Osteoblast (primary cell): Measurements from ENCODE around the gene SNTG2. TPM values are rescaled to one million over a fixed set of nuclear protein-coding genes. Genes with fewer than 3 reads are reported as not detected.

ENCODE experiments used
- DNase-seq: peaks from one replicate; pipeline ENCODE4 v3.0.0; 2011; ENCODE audit warnings: low spot score, mixed read lengths; ENCODE audit not compliant: insufficient read length; ENCODE audit errors: missing footprints
- H2AFZ ChIP-seq: 2 replicates; pipeline ENCODE4 v1.6.0; 2011; ENCODE audit warnings: mild to moderate bottlenecking, low read length
- H3K27ac ChIP-seq: 2 replicates; pipeline ENCODE4 v1.5.1; 2011; ENCODE audit warnings: mild to moderate bottlenecking, low read depth, low read length, moderate library complexity
- H3K27me3 ChIP-seq: 2 replicates; pipeline ENCODE4 v1.6.0; 2012; ENCODE audit warnings: mild to moderate bottlenecking, control low read depth, inconsistent platforms, low read length, moderate library complexity; ENCODE audit not compliant: insufficient read depth
- H3K36me3 ChIP-seq: 2 replicates; pipeline ENCODE4 v1.5.1; 2011; ENCODE audit warnings: mild to moderate bottlenecking, low read length, control low read depth, moderate library complexity; ENCODE audit not compliant: insufficient read depth
- H3K4me1 ChIP-seq: 2 replicates; pipeline ENCODE4 v1.5.1; 2011; ENCODE audit warnings: mild to moderate bottlenecking, low read length, control low read depth, moderate library complexity; ENCODE audit not compliant: insufficient read depth
- H3K4me2 ChIP-seq: 2 replicates; pipeline ENCODE4 v1.6.0; 2011; ENCODE audit warnings: mild to moderate bottlenecking, low read length; ENCODE audit not compliant: insufficient read depth
- H3K4me3 ChIP-seq: fragments of 200-600 bp; sonication (generic); 3 replicates; pipeline ENCODE4 v1.5.1; 2012; ENCODE audit warnings: mild to moderate bottlenecking, low read length, inconsistent platforms; ENCODE audit not compliant: insufficient read depth
- H3K79me2 ChIP-seq: 2 replicates; pipeline ENCODE4 v1.6.0; 2012; ENCODE audit warnings: mild to moderate bottlenecking, low read length, control low read depth, inconsistent platforms; ENCODE audit not compliant: insufficient read depth
- H3K9me3 ChIP-seq: 2 replicates; pipeline ENCODE4 v1.5.1; 2011; ENCODE audit warnings: low read depth, low read length, control low read depth
- H4K20me1 ChIP-seq: 2 replicates; pipeline ENCODE4 v1.6.0; 2012; ENCODE audit warnings: mild to moderate bottlenecking, low read length, control low read depth; ENCODE audit not compliant: insufficient read depth
- total RNA-seq: library from RNA; depleted of rRNA; stranded (reverse); fragments of >200 nt; gene quantifications from 2 replicates; pipeline ENCODE4 v1.2.3, GENCODE V29; 2012
- TF ChIP-seq, protein P1 (sequence below): IDR thresholded peaks from 2 replicates; pipeline ENCODE4 v1.5.1; 2011; ENCODE audit warnings: mild to moderate bottlenecking, low read depth, low read length, moderate library complexity; ENCODE audit errors: extremely low read depth

The SNTG2 gene
- total RNA-seq, 1 donor = 1.4 TPM

DNA sequence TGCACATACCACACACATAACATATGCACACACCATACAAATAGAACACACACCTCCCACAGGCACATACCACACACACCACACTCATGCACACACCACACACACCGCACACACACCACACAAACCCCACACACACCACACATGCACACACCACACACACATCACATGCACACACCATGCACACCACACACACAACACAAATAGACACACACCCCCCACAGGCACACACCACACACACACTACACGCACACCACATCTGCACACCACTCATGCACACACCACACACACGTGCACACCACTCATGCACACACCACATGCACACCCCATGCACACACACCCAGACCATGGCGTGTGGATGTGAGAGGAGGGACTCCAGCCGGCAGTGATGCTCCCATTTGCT lies 300.9 kb downstream of the SNTG2 start:
- TF ChIP-seq, protein P1, sequence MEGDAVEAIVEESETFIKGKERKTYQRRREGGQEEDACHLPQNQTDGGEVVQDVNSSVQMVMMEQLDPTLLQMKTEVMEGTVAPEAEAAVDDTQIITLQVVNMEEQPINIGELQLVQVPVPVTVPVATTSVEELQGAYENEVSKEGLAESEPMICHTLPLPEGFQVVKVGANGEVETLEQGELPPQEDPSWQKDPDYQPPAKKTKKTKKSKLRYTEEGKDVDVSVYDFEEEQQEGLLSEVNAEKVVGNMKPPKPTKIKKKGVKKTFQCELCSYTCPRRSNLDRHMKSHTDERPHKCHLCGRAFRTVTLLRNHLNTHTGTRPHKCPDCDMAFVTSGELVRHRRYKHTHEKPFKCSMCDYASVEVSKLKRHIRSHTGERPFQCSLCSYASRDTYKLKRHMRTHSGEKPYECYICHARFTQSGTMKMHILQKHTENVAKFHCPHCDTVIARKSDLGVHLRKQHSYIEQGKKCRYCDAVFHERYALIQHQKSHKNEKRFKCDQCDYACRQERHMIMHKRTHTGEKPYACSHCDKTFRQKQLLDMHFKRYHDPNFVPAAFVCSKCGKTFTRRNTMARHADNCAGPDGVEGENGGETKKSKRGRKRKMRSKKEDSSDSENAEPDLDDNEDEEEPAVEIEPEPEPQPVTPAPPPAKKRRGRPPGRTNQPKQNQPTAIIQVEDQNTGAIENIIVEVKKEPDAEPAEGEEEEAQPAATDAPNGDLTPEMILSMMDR = no peak
- H3K4me1 ChIP-seq = no peaks in the 10 kb centered on the region
- no peak overlapping the region for H3K4me2 ChIP-seq
- no peak overlapping the region for H2AFZ ChIP-seq
- DNase-seq = no peak
- H4K20me1 ChIP-seq = no peaks in the 10 kb centered on the region
- no peaks in the 10 kb centered on the region for H3K36me3 ChIP-seq
- H3K27ac ChIP-seq = no peak overlapping the region
- H3K27me3 ChIP-seq = no peaks in the 10 kb centered on the region
- H3K9me3 ChIP-seq = no peaks in the 10 kb centered on the region
- H3K79me2 ChIP-seq = no peaks in the 10 kb centered on the region
- no peak overlapping the region for H3K4me3 ChIP-seq

DNA sequence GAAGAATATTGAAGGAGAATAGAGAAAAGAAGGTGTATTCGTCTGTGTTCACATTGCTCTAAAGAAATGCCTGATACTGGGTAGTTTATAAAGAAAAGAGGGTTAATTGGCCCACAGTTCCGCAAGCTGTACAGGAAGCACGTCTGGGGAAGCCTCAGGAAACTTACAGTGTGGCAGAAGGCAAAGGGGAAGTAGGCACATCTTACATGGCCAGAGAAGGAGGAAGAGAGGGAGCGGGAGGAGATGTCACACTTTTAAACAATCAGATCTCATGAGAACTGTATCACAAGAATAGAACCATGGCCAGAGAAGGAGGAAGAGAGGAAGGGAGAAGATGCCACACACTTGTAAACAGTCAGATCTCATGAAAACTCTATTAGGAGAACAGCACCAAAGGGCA lies 303.0 kb downstream of the SNTG2 start:
- Histone ChIP-seq H4K20me1 (no peaks in the 10 kb centered on the region), H3K27me3 (no peaks in the 10 kb centered on the region), H2AFZ (no peak overlapping the region), H3K9me3 (no peaks in the 10 kb centered on the region), H3K4me3 (no peak overlapping the region), H3K4me2 (no peak overlapping the region), H3K36me3 (no peaks in the 10 kb centered on the region), H3K79me2 (no peaks in the 10 kb centered on the region), H3K4me1 (no peaks in the 10 kb centered on the region), H3K27ac (no peak overlapping the region)
- no peak for DNase-seq
- TF ChIP-seq, protein P1 = no peak

DNA sequence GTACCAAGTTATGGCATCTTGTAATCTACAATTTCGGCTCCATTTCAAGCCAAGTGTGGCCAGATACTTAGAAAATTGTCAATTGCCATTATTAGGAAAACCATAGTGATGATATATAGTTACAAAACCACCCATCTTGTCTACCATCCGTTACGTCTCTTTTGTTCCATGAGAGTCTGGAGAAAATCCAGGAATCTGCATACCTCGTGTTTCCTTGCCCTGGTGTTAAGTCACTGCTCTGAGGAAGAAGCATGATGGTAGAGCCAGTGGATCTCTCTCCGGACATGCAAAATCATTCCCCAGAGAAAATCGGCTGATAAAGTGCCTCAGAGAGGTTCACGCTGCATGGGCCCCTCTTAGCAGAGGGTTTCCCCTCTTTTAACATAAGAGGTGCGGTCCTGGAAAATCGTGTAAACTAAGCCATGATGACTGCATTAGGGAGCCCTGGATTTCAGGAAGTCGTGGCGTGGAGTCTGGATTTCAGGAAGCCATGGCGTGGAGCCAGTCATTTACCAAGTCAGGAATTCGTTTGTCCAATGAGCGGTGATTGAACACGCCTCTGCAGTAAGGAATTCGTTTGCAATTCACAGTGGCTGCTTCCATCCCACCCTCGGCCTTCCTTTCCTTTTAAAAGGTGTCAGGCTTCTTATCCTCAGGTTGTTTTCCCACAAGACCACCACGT lies 304.2 kb downstream of the SNTG2 start:
- DNase-seq = no peak
- TF ChIP-seq, protein P1 = no peak
- Histone ChIP-seq H3K9me3 (no peaks in the 10 kb centered on the region), H3K4me3 (no peak overlapping the region), H4K20me1 (no peaks in the 10 kb centered on the region), H3K4me2 (no peak overlapping the region), H3K79me2 (no peaks in the 10 kb centered on the region), H3K36me3 (no peaks in the 10 kb centered on the region), H3K4me1 (no peaks in the 10 kb centered on the region), H3K27ac (no peak overlapping the region), H3K27me3 (no peaks in the 10 kb centered on the region), H2AFZ (no peak overlapping the region)

DNA sequence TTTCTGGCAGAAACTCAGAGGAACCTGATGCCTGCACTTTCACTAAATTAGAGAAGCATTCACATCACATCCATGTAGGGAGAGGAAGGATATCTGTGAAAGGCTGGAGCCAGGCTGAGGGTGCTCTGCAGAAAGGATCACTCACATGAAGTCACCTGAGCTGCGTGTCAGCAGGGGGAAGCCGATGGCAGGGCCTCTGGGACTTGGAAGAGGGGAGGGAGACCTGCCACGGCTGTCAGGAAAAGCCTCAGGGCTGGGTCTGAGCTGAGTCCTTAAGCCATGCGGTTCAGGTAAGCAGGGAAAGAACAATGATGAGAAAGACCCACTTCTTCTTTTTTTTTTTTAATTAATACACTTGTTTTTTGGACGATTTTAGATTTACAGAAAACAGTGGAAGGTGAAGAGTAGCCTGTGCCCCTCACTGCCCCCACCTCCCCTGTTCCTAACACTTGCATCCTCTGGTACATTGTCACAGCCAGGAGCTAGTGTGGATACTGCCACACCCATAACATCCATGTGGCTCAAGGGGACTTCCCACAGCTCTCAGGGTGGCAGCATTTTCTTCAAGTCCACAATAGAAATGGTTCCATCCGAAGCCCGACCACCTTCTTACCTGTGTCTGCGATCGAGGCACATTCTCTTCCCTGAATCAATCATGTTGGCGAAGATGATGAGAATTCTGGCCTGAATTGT lies 306.1 kb downstream of the SNTG2 start:
- H3K4me3 ChIP-seq = no peak overlapping the region
- H3K27me3 ChIP-seq = no peaks in the 10 kb centered on the region
- DNase-seq = no peak
- no peak overlapping the region for H3K27ac ChIP-seq
- H3K9me3 ChIP-seq = no peaks in the 10 kb centered on the region
- no peaks in the 10 kb centered on the region for H3K4me1 ChIP-seq
- H3K4me2 ChIP-seq = no peak overlapping the region
- no peak overlapping the region for H2AFZ ChIP-seq
- no peaks in the 10 kb centered on the region for H4K20me1 ChIP-seq
- no peaks in the 10 kb centered on the region for H3K79me2 ChIP-seq
- TF ChIP-seq, protein P1 = no peak
- no peaks in the 10 kb centered on the region for H3K36me3 ChIP-seq
